Immature natural killer cell (primary cell): Measurements from ENCODE around the gene CDRT15L2. TPM values are rescaled to one million over a fixed set of nuclear protein-coding genes. Genes with fewer than 3 reads are reported as not detected.
"Not testable (repeated sequence)": the region's sequence is repeated elsewhere in the genome, so short reads cannot be mapped to it uniquely, and the experiment has no call there.

Experiments
- DNase-seq, 3 donors: peaks; one replicate each; pipeline ENCODE4 v3.0.0; 2022; ENCODE audit warnings: mixed read lengths in 1 of 3
- H3K27ac Mint-ChIP-seq, 6 donors: one replicate each; pipeline ENCODE4 v1.8.0; 2020; ENCODE audit warnings: mixed read lengths in 6 of 6, mild to moderate bottlenecking in 5 of 6, inconsistent platforms in 4 of 6, moderate library complexity in 3 of 6
- H3K27me3 Mint-ChIP-seq, 3 donors: one replicate each; pipeline ENCODE4 v1.8.0; 2020 to 2021; ENCODE audit warnings: low read depth in 3 of 3, mild to moderate bottlenecking in 3 of 3, mixed read lengths in 3 of 3, moderate library complexity in 3 of 3, inconsistent platforms in 1 of 3
- H3K36me3 Mint-ChIP-seq, 3 donors: one replicate each; pipeline ENCODE4 v1.8.0; 2020; ENCODE audit warnings: mixed read lengths in 3 of 3, inconsistent platforms in 2 of 3, mild to moderate bottlenecking in 2 of 3
- H3K4me1 Mint-ChIP-seq, 2 donors: one replicate each; pipeline ENCODE4 v1.8.0; 2020; ENCODE audit warnings: inconsistent platforms in 2 of 2, mild to moderate bottlenecking in 2 of 2, mixed read lengths in 2 of 2, moderate library complexity in 1 of 2
- H3K4me3 Mint-ChIP-seq, 5 donors: one replicate each; pipeline ENCODE4 v1.8.0; 2020; ENCODE audit warnings: mild to moderate bottlenecking in 5 of 5, mixed read lengths in 5 of 5, inconsistent platforms in 3 of 5, moderate library complexity in 3 of 5
- H3K9me3 Mint-ChIP-seq, 6 donors: one replicate each; pipeline ENCODE4 v1.8.0; 2020; ENCODE audit warnings: mild to moderate bottlenecking in 6 of 6, mixed read lengths in 6 of 6, inconsistent platforms in 4 of 6, moderate library complexity in 3 of 6
- polyA plus RNA-seq, 3 donors: library from polyadenylated mRNA; unstranded; fragments of 300-500 nt; fragmentation: Illumina TruSeq; gene quantifications; one replicate each; pipeline ENCODE4 v1.2.3, GENCODE V29; 2021

Gene CDRT15L2
- polyA plus RNA-seq, result not detected

GRCh38 chr17:20579424-20579823, at the start of gene CDRT15L2:
CDRT15L2 (plus strand) TSS chr17:20579724; CDS start chr17:20579744, 20 bp downstream.
- not testable (repeated sequence) for DNase-seq, H3K4me3 Mint-ChIP-seq, H3K27me3 Mint-ChIP-seq, H3K36me3 Mint-ChIP-seq, H3K9me3 Mint-ChIP-seq, H3K4me1 Mint-ChIP-seq, H3K27ac Mint-ChIP-seq

DNA sequence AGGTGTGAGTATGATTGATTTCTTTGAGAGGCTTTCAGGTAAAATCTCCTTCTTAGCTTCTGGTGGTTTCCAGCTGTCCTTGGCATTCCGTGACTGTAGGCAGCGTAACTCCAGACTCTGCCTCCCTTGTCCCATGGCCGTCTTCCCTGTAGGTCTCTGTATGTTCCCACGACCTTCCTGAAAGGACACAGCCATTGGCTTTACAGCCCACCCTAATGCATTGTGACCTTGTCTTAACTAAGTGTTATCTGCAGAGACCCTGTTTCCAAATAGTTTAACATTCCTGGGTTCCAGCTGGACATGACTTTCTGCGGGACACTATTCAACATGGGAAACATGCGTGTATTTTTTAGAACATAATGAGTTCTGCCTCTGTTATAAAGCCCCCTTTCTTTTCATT, 49.4 kb upstream of the CDRT15L2 start:
- not testable (repeated sequence) for H3K9me3 Mint-ChIP-seq, H3K27me3 Mint-ChIP-seq, H3K36me3 Mint-ChIP-seq, DNase-seq
- Mint-ChIP-seq H3K4me3 (peak overlapping the region; percentile 52 to 89 (median 66)), H3K27ac (peak overlapping the region in 4 of 6 donors; percentile 43 to 82 (median 74)), H3K4me1 (peaks cover 16 to 21% of the 10 kb centered on the region in 2 donors)

- H3K36me3 Mint-ChIP-seq, DNase-seq, H3K27me3 Mint-ChIP-seq, H3K9me3 Mint-ChIP-seq: not testable (repeated sequence)
- H3K27ac Mint-ChIP-seq, result peak overlapping the region in 5 of 6 donors; percentile 57 to 90 (median 72)
- H3K4me1 Mint-ChIP-seq, result peaks cover 18 to 24% of the 10 kb centered on the region in 2 donors
- peak overlapping the region; percentile 81 to 86 (median 83) for H3K4me3 Mint-ChIP-seq
These were observed 46.9 kb upstream of the CDRT15L2 start for GRCh38 chr17:20532544-20533090.

DNA sequence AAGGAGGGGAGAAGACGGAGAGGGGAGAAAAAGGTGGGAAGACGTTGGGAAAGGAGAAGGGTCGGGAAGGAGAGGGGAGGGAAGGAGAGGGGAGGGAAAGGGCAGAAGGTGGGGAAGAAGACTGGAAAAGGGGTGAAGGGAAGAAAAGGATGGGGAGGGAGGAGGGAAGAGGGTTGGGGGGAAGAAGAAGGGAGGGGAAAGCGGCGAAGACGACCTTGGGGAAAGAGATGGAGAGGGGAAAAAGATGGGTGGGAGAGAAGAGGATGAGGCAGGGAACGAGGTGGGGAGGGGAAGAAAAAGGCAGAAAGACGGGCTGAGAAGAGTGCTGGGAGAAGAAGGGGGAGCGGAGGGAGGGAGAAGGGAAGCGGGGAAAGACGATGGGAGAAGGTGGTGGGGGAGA, 46.3 kb upstream of the CDRT15L2 start:
- H3K27me3 Mint-ChIP-seq, H3K9me3 Mint-ChIP-seq, H3K36me3 Mint-ChIP-seq, DNase-seq: not testable (repeated sequence)
- peak overlapping the region; percentile 81 to 86 (median 83) for H3K4me3 Mint-ChIP-seq
- H3K4me1 Mint-ChIP-seq, result peaks cover 18 to 24% of the 10 kb centered on the region in 2 donors
- peak overlapping the region; percentile 69 to 90 (median 86) for H3K27ac Mint-ChIP-seq

GRCh38 chr17:20534711-20535550, 44.6 kb upstream of the CDRT15L2 start:
- H3K27me3 Mint-ChIP-seq, H3K36me3 Mint-ChIP-seq, DNase-seq, H3K9me3 Mint-ChIP-seq: not testable (repeated sequence)
- Mint-ChIP-seq H3K4me1 (peaks cover 18 to 24% of the 10 kb centered on the region in 2 donors), H3K4me3 (peak overlapping the region; percentile 36 to 64 (median 61)), H3K27ac (peak overlapping the region; percentile 66 to 87 (median 84))

DNA sequence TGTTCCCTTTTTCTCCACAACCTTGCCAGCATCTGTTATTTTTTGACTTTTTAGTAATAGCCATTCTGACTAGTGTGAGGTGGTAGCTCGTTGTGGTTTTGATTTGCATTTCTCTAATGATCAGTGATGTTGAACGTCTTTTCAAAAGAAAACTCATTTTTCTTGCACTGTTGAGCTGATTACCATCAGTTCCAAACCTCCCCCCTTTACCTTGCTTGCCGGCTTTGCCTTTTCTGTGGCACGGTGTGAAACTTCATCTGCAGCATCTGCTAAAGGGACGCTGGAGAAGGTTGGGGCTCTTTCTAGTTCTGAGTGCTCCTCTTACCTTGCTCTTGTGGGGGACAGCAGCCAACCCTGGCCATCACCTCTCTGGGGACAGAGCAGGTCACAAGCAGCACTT, 39.1 kb upstream of the CDRT15L2 start:
- not testable (repeated sequence) for H3K9me3 Mint-ChIP-seq, H3K36me3 Mint-ChIP-seq, H3K4me3 Mint-ChIP-seq

DNA sequence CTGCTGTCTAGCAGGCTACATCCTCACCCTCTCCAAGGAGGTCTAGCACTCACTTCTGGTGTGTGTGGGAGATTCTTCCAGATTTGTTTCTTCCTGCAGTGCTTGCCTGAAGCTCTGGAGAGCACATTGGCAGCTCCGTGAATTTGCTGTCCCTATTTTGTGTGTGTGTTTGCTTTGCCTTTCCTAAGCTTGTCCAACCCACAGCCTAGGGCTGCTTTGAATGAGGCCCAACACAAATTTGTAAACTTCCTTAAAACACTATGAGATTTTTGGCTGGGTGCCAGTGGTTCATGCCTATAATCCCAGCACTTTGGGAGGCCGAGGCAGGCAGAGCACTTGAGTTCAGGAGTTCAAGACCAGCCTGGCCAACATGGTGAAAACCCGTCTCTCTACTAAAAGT, 38.7 kb upstream of the CDRT15L2 start:
- not testable (repeated sequence) for H3K9me3 Mint-ChIP-seq, H3K4me3 Mint-ChIP-seq, H3K36me3 Mint-ChIP-seq, H3K27ac Mint-ChIP-seq, DNase-seq, H3K4me1 Mint-ChIP-seq, H3K27me3 Mint-ChIP-seq

More for the DNA sequence above, 39.1 kb upstream of the CDRT15L2 start:
- not testable (repeated sequence) for DNase-seq, H3K27ac Mint-ChIP-seq, H3K27me3 Mint-ChIP-seq, H3K4me1 Mint-ChIP-seq

DNA sequence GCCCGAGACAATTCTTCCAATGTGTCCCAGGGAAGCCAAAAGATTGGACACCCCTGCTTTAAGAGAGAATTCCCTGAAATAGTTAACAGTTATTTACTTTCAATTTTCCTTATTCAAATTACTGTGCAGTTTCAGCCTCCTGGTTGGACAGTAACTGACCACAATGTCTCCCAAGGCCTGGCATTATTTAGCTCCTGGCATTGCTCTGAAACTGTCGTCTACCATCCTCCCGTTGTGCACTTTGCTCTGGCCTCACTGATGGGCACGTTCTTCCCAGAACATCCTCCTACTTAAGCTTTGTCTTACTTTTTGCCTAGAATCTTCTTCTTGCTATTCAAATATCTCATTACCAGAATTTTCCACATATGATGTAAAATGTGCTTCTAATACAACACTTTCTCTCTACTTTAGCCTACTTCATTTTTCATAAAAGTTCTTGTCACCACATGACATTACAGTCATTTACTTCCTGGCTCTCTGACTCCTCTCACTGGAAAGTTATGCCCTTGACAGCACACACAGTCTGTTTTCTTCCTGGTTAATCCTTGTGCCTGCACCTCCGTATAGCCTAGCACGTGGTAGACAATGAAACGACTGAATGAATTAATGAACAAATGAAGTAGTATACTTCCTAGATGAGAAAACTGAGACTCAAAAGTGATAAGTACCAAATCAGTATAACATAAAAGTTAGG, 37.5 kb upstream of the CDRT15L2 start:
- H3K4me3 Mint-ChIP-seq, DNase-seq, H3K27me3 Mint-ChIP-seq, H3K9me3 Mint-ChIP-seq, H3K36me3 Mint-ChIP-seq, H3K4me1 Mint-ChIP-seq: not testable (repeated sequence)
- H3K27ac Mint-ChIP-seq, result peak overlapping the region in 2 of 6 donors; percentile 3 to 23

DNA sequence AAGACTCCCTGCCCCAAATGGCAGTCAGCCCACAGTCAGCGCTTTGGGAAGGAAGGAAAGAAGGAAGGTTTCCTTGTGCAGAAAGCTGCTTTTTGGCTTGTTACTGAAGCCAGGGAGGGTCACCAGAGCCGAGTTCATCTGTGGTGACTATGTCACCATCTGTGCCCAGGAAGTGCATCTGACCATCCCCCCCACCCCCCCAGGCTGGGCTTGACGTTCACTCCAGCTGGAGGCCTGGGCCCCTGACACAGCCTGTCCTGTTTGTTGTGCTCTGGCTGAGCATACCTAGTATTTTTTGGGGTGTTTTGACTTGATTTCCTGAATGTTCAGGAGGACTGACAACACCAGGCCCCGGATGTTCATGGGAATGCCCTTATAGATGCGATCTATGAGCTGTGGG, 31.6 kb upstream of the CDRT15L2 start:
- H3K4me3 Mint-ChIP-seq, H3K4me1 Mint-ChIP-seq, H3K27me3 Mint-ChIP-seq, H3K36me3 Mint-ChIP-seq, H3K27ac Mint-ChIP-seq, DNase-seq, H3K9me3 Mint-ChIP-seq: not testable (repeated sequence)

GRCh38 chr17:20552920-20553319, 26.6 kb upstream of the CDRT15L2 start:
- not testable (repeated sequence) for H3K4me1 Mint-ChIP-seq, H3K9me3 Mint-ChIP-seq, H3K36me3 Mint-ChIP-seq, H3K27ac Mint-ChIP-seq, H3K27me3 Mint-ChIP-seq, H3K4me3 Mint-ChIP-seq, DNase-seq

DNA sequence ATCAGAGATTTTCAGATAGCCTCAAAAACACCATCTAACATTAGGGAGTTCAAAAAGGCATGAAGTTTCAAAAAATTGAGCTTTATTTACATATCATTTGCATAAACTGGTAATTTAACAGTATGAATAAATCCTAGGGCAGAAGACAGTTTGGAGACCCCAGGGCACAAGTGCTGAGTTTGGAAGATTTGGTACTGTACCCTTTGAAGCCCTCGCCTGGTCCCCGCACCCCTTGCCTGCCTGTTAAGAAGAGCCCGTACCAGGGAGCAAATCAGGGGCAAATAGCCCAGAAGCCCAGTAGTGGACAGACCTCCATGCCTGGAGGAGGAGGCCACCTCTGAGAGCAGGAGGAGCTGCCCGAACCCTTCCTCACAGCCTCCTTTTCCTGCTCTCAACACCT, 24.8 kb upstream of the CDRT15L2 start:
- H3K27ac Mint-ChIP-seq, H3K4me3 Mint-ChIP-seq, DNase-seq, H3K9me3 Mint-ChIP-seq, H3K4me1 Mint-ChIP-seq, H3K27me3 Mint-ChIP-seq, H3K36me3 Mint-ChIP-seq: not testable (repeated sequence)

- H3K9me3 Mint-ChIP-seq, H3K4me3 Mint-ChIP-seq, H3K27me3 Mint-ChIP-seq, H3K4me1 Mint-ChIP-seq, H3K36me3 Mint-ChIP-seq, DNase-seq, H3K27ac Mint-ChIP-seq: not testable (repeated sequence)
These were observed 24.2 kb upstream of the CDRT15L2 start for GRCh38 chr17:20555135-20556010.

DNA sequence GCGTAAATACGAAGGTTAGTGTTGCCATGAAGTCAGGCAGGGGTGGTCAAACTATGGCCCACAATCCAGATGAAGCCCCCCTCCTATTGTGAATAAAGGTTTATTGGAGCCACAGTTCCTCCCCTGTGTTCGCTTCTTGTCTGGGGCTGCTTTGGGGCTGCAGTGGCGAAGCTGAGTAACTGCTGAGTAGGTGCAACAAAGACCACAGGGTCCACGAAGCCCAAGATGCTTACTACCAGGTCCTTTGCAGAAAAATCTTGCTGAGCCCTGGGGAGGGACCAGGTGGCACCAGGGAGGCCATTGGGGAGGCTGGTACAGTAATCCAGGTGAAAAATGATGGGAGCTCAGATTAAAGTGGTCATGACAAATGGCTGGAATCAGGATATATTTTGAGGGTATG, 21.4 kb upstream of the CDRT15L2 start:
- not testable (repeated sequence) for H3K9me3 Mint-ChIP-seq, DNase-seq, H3K4me3 Mint-ChIP-seq, H3K27ac Mint-ChIP-seq, H3K27me3 Mint-ChIP-seq, H3K4me1 Mint-ChIP-seq, H3K36me3 Mint-ChIP-seq

DNA sequence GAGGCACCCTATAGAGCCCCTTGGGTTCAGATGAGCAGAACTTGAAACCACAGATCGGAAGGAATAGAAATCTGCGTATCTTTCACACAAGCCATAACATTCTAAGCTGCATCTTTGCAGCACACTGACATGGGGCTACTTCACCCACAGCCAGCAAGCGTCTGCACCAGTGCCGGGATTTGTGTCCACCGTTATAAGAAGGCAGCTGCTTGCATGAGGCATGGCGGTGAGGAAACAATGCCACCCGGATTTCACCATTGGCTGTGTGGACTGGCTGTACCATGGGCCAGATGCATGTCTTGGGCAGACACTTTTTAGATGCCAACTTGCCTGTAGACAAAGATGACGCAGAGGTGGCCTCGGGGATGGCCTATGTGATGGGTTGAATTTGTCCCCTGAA, 20.5 kb upstream of the CDRT15L2 start:
- H3K9me3 Mint-ChIP-seq, H3K4me3 Mint-ChIP-seq, H3K27ac Mint-ChIP-seq, H3K36me3 Mint-ChIP-seq, H3K27me3 Mint-ChIP-seq, DNase-seq, H3K4me1 Mint-ChIP-seq: not testable (repeated sequence)
